Spleen (tissue), 7 donors: ENCODE data around the gene STK26.

Experiments used
- CTCF ChIP-seq, 11 experiments: fragments of 200-600 bp in 7 of 11; fragments of 450-650 bp in 4 of 11; sonication (generic) in 4 of 11; IDR thresholded peaks in 8 of 11; conservative IDR thresholded peaks in 3 of 11; 1 replicate in 7 of 11; 2 replicates in 4 of 11; pipeline versions ENCODE4 v1.4.0 to v1.8.0; 2016 to 2021; ENCODE audit warnings: antibody characterized with exemption in 11 of 11, inconsistent platforms in 4 of 11, mild to moderate bottlenecking in 1 of 11
- POLR2A ChIP-seq, 3 donors: fragments of 450-650 bp; IDR thresholded peaks; one replicate each; pipeline ENCODE4 v1.5.1; 2017; ENCODE audit warnings: antibody characterized with exemption in 3 of 3, mild to moderate bottlenecking in 1 of 3
- POLR2AphosphoS5 ChIP-seq, 3 donors: sonication (generic); formaldehyde crosslinking; IDR thresholded peaks; one replicate each; pipeline ENCODE4 v1.5.1; 2017; ENCODE audit warnings: antibody characterized with exemption in 3 of 3
- donor health status: DM: no; HTN: no; CAD: no; lungs with moderate emphysema.
- donor health status: DM: no; HTN: no; CAD: no.
- donor health status: DM: no; HTN: no; CAD: no.

- TF ChIP-seq POLR2A (IDR thresholded peaks at IDR 0.05) (no peak), CTCF (IDR thresholded peaks at IDR 0.05 in 8 of 11, conservative IDR thresholded peaks at IDR 0.05 in 3 of 11) (no peak), POLR2AphosphoS5 (IDR thresholded peaks at IDR 0.05) (no peak)
Observed at GRCh38 chrX:132101206-132101605, 78.1 kb downstream of the STK26 start.
